GM18873 (cell line): ENCODE results near the gene PPFIA2.

Experiments
- ATAC-seq: cut with Tn5 transposase; IDR thresholded peaks from one replicate; pipeline ENCODE4 v1.9.1; 2021; ENCODE audit warnings: mild to moderate bottlenecking, moderate library complexity, moderate number of reproducible peaks; ENCODE audit not compliant: unreplicated experiment, low FRiP score

Gene PPFIA2

GRCh38 chr12:81570234-81570633 is 188.9 kb downstream of the PPFIA2 start:
- no peak for ATAC-seq

GRCh38 chr12:81564237-81564636 is 194.9 kb downstream of the PPFIA2 start:
- no peak for ATAC-seq

DNA sequence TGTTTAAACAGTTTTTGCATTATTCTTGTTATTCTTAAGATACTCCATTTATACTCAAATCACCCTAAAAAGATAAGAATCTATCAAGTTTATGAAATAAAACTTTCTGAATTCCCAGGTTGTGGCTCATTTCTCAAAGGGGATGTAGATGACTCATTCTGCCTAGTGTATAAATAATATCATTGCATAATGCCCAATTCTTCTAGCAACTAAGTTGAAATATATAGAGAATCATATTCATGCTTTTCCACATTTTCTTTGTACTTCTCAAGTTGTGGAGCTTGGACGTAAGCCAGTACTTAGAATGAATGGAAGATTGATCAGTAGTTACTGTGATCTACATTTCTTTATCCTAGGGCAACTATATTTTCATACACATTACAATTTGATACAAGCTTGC is 201.1 kb downstream of the PPFIA2 start:
- ATAC-seq: no peak

DNA sequence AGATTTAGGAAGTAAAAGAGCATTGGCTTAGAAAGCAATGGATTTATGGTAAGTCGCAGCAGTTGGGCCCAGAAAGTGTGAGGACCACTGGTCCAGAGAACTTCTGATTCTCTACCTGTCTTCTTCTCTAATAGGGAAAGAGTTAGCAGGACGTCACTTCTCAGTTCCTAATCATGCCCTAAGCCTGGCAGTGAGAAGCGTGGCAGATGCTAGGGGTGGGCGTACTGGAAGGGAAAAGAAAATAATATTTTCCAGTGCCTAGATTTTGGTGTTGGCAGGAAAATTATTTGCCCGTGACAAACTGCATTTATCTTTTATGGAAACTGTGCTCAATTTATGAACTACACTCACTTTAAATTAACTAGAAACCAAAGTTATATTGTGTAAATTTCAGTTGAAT is 212.3 kb downstream of the PPFIA2 start:
- ATAC-seq: no peak

GRCh38 chr12:81543621-81544139 is 215.5 kb downstream of the PPFIA2 start:
- no peak for ATAC-seq

DNA sequence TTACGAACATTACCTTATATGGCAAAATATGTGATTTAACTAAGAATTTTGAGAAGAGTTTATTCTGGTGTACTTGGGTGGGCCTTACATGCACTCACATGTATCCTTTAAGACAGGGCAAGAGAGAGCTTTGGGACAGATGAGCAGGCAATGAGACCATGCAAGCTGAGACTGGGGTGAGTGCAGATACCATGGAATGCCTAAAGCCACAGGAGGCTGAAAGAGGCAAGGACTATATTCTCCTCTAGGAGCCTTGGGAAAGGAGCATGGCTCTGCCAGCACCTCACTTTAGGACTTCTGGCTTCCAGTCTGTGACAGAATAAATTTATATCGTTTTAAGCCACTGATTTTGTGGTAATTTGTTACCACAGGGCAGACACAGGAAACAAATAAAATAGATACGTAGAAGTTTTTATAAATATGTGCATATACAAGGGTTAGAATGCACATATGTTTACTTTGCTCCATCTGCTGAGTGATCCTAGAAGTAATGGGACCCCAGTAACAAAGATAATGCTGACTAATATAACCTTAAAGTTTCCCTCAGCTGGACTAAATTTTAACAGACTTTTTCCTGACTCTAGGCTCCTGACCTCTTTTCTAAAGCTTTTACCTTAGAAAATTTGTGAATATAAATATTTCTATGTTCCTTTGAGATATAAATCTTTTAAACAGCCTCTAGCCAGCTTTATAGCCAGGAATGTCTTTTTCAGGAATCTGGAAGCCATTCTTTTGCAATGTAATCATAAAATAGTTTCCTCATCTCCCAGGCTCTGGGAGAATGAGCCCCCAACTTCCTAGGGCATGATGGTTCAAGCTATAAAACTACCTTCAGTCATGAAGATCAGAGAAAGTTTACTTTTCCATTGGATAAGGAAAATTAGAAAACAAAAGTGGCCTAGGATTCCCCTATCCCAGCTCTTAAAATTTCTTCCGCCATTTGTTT is 216.8 kb downstream of the PPFIA2 start:
- ATAC-seq: no peak

DNA sequence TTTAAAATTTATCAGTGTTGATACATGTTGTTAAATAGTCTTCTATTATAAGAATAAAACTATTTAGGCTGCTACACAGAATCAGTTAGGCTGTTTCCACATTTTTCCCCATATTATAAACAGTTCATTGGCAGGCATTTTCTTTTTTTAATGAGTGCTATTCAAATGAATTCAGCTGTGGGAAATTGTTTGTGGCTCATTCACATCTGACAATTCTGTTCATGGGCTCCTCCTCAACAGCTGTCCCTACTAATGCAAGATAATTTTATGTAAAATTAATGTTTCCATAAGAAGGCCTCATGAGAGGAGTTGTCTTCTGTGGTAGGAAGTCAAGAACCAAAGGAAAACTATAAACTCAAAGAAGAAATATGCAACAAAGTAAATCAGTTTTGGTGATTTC is 218.0 kb downstream of the PPFIA2 start:
- no peak for ATAC-seq

GRCh38 chr12:81539279-81539678 is 219.9 kb downstream of the PPFIA2 start:
- no peak for ATAC-seq

- ATAC-seq: no peak
Measured at GRCh38 chr12:81533054-81533453, 226.1 kb downstream of the PPFIA2 start.

DNA sequence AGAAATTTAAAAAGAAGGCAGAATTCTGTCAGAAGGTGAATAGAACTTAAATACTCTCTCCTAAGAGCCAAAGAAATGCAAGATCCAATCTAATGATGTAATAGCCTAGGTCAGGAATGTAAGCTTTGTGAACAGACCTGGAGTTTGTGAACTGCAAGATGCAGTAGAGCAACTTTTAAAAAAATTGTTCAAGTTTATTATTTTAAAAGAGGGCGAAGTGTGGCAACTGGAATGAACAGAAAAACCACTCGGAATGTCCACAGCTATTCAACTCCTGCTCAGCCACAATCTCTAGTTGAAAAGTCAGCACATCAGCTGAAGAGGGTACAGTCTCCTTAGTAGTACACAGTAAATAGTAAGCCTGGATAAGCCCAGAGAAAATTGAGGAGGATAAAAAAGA is 228.8 kb downstream of the PPFIA2 start:
- no peak for ATAC-seq

DNA sequence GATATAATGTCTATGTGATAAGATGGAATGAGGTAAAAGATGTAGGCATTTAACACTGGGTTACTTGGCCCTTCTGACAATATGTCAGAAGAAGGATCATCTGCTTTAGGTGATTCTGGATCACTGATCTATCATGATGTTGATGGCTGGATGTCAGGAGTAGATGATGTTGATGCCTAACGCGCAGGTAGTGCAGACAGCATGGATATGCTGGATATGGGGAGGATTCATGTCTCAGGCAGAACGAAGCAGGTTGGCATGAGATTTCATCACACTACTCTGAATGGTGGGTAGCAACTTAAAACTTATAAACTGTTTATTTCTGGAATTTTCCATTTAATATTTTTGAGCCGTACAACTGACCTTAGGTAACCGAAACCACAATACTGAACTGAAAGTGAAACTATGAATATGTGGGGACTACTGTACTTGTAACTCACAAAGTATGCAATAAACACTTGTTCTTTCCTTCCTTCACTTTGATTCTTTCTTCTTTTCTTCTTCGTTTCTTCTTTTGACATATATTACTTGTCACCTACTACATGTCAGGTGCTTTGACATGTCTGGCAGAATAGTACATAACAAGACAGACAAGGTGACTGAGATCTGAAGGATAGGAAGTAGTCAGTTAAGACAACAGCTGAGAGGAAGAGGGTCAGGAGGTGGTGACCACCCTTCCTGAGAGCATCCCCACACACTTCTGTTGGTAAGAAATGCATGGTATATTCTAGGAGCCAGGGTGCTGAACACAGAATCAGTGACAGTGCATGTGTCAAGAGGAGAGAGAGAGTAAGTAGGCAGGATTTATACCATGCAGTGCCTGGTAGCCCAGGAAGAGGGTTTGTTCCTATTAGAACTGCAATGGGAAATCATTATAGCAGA is 238.8 kb downstream of the PPFIA2 start:
- no peak for ATAC-seq

GRCh38 chr12:81518638-81519037 is 240.5 kb downstream of the PPFIA2 start:
- no peak for ATAC-seq

DNA sequence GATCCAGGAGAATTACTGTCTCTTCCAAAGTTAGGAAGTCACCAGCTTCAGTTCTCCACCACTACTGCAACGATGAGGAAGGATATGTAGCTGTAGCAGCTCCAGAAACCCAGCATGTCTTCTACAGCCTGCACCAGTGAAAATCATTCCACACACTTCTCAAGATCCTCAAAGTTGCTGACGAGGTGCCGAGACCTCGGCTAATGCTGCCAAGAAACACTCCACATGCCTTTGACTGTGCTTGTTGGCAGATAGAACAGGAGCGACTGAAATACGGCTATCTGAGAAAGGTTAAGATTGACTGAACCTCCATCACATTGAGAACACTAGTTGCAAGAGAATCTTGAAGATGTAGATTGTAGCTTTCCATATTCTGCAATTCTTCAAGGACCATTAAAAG is 241.9 kb downstream of the PPFIA2 start:
- no peak for ATAC-seq

DNA sequence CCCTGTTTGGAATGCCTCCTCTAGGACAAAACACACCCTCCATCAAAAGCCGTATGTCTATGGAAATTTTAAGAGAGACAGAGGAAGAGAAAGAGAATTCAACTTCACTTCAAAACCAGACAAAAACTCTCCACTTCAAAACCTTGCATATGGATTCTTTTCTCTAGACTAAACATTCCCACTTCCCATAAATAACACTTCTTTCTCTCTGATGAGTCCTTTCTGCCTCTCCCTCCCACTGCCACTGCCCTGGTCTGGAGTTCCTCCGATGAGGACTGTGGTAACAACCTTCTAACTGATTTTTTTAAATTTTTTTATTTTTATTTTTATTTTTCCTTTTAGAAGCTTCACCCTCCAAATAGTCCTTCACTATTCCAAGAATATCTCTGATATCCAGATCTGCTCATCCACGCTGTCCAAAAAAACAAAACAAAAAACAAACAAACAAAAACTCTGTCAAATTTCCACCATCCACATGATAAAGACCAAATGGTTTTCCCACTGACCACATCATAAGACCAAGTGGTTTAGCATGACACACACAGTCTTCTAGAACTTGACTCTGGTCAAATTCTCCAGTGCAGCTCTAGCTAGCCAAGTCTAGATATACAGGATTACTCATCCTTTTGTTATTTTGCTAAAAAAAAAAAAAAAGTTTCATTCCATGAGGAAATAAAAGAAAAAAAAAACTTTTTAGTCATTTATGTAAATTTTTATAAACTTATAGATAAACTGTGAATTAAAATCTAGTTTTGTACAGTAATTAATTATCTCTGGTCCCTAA is 256.0 kb downstream of the PPFIA2 start:
- no peak for ATAC-seq

DNA sequence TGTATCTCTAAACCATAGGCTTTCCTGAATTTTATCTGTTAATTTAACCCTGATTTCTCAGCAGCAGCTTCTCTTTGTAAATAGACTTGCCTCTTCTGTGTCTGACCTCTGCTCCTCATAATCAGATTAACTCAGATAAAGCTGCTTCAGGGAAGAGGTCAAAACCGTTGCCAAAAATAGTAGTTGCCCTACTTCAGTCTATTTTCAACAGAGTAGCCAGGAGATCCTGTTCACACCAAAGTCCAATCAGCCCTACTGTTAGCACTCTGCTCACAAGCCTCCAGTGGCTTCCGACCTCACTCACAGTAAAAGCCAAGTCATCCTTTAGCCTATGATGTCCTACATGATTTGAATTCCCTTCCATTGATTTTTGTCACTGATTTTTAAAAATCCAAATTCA is 258.4 kb downstream of the PPFIA2 start:
- ATAC-seq: no peak

DNA sequence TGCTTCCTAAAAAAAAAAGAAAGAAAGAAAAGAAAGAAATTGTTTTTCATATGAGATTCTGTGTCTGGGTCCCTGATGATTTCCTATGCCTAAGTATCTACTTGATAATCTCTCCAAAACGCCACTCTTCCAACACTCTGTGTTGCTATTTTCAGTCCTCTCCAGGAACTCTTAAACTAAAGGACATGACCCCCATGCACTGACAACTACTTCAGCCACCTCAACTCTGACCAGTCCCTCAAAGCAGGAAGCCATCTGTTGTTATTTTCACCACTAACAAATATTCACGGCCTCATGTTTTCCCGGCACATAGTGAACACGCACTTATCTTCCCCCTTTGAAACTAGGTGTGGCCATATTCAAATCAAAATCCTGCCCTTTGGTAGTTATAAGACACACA is 259.3 kb downstream of the PPFIA2 start:
- ATAC-seq: no peak

DNA sequence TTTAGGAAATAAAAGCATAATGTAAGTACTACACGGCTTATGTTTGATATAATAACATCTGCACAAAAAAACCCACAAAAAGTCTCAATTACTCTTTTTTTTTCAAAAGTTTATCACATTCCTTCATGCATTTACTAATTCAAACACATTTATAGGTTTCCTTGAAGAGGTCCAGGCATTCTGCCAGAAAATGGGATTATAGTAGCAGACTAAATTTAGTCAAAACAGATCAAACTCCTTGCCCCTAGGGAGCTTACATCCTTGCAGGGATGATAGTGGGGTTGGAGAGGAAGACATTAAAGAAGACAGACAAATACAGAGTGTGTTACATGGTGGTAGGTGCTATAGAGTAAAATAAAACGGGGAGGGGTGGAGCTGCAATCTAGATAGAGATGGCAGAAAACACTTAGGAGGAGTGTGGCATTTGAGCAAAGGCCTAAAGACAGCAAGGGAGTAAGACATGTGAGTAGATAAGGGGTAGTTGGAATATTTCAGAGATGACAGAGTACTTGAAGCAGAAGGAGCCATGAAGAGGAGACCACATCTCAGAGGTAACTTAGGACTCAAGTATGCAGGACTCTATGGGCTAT is 266.9 kb downstream of the PPFIA2 start:
- no peak for ATAC-seq

- no peak for ATAC-seq
Measured at GRCh38 chr12:81472934-81473333, 286.2 kb downstream of the PPFIA2 start.

GRCh38 chr12:81470923-81471322 is 288.2 kb downstream of the PPFIA2 start:
- no peak for ATAC-seq

GRCh38 chr12:81468206-81468605 is 290.9 kb downstream of the PPFIA2 start:
- no peak for ATAC-seq
